ENCODE measurements around the gene GORASP2.

GORASP2 gene

DNA sequence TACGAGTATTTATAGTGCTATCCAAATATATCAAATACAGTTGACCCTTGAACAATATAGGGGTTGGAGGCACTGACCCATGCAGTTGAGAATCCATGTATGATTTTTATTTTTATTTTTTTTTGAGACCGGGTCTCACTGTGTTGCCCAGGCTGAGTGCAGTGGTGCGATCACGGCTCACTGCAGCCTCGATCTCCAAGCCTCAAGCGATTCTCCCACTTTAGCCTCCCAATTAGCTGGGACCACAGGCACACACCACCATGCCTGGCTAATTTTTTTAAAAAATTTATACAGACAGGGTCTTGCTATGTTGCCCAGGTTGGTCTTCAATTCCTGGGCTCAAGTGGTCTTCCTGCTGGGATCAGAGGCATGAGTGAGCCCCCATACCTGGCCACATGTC lies 70.6 kb downstream of the GORASP2 start:
- no peak for DNase-seq (ENCODE audit: low spot score)

- peak; percentile 49 for DNase-seq (ENCODE audit: low spot score)
These were observed 75.3 kb downstream of the GORASP2 start for GRCh38 chr2:171004363-171004762.

DNA sequence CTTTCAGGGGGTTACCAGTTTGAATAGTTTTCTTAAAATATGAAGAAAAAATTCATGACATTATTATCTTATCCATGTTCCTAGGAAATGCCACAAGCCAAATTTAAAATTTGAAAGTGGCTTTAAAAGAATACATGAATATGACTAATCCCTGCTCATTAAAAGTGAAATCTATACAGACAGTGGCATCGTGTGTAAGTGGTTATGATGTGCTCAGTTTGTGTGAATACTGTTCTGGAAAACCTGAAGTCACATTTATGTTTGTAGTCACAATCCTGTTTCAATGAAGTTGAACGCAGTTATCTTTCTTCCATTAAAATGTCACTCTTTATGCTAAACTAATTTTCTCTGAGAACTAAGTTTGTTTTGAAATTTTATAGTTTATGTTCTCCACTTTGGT lies 75.8 kb downstream of the GORASP2 start:
- no peak for DNase-seq (ENCODE audit: low spot score)

GRCh38 chr2:171008550-171009205 lies 79.6 kb downstream of the GORASP2 start:
- DNase-seq (ENCODE audit: low spot score), result no peak

- no peak for DNase-seq (ENCODE audit: low spot score)
These were observed 80.3 kb downstream of the GORASP2 start for GRCh38 chr2:171009386-171009785.

- DNase-seq (ENCODE audit: low spot score), result no peak
These were observed 84.8 kb downstream of the GORASP2 start for GRCh38 chr2:171013851-171014250.

DNA sequence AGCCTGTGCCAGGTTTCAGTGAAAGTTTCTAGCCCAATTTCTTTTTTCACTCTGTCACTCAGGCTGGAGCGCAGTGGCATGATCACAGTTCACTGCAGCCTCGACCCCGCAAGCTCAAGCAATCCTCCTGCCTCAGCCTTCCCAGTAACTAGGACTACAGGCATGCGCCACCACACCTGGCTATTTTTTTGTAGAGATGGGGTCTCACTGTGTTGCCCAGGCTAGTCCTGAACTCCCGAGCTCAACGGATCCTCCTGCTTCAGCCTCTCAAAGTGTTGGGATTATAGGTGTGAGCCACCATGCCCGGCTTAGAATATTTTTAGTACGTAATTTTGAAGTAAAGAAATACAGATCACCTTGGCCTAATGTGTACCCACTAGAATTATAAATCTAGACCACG lies 87.1 kb downstream of the GORASP2 start:
- no peak for DNase-seq (ENCODE audit: low spot score)
